HL-60 (cell line): ENCODE results near the gene DENND2D.

ENCODE experiments used
- POLR2AphosphoS5 ChIP-seq: IDR thresholded peaks from 2 replicates; pipeline ENCODE4 v1.6.1; 2012; ENCODE audit warnings: low read depth
- SPI1 ChIP-seq: IDR thresholded peaks from 2 replicates; pipeline ENCODE4 v1.6.1; 2012; ENCODE audit warnings: low read depth, mild to moderate bottlenecking, borderline replicate concordance
- TF ChIP-seq, protein P1 (sequence below): IDR thresholded peaks from one replicate; pipeline ENCODE4 v1.5.1; 2011; ENCODE audit warnings: low read length, control low read depth, inconsistent platforms; ENCODE audit not compliant: insufficient read depth
- TF ChIP-seq, protein P2 (sequence below): IDR thresholded peaks from 2 replicates; pipeline ENCODE4 v1.6.1; 2012; ENCODE audit warnings: low read depth; ENCODE audit not compliant: insufficient replicate concordance

DNA sequence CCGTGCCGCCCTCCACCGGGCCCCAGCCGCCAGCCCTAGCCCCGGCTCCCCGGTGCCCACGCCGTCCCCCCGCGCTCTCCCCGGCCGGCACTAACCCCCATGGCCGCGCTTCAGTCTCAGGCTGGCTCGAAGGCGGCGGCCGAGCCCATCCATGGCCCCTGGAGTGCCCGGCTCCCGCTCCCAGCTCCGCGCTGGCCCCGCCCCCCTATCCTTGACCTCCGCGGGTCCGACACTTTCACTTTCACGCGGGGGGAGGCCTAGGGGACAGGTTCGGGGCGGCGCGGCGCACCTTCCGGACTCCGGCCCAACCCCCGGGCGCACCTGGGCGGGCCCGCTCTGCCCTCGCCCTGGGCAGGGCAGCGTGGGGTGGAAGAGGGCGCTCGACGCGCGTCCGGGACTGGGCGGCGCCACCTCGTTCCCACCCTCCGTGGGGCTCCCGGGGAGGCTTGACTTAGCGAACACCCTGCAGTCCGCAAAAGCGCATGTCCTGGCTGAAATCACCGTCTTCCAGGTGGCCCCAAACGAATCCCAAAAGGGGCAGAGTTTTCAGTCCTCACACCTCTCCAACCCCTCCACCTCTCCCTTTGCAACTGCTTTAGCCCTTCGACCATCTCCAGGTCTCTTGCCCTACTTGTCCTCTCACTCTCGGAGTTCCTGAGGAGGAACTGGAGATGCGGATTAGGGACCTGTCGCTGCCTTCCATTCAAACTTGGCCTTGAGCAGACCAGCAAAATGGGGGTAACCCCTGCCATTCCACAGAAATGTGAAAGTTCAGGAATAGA lies 3.9 kb upstream of the DENND2D start:
- TF ChIP-seq, protein P1, sequence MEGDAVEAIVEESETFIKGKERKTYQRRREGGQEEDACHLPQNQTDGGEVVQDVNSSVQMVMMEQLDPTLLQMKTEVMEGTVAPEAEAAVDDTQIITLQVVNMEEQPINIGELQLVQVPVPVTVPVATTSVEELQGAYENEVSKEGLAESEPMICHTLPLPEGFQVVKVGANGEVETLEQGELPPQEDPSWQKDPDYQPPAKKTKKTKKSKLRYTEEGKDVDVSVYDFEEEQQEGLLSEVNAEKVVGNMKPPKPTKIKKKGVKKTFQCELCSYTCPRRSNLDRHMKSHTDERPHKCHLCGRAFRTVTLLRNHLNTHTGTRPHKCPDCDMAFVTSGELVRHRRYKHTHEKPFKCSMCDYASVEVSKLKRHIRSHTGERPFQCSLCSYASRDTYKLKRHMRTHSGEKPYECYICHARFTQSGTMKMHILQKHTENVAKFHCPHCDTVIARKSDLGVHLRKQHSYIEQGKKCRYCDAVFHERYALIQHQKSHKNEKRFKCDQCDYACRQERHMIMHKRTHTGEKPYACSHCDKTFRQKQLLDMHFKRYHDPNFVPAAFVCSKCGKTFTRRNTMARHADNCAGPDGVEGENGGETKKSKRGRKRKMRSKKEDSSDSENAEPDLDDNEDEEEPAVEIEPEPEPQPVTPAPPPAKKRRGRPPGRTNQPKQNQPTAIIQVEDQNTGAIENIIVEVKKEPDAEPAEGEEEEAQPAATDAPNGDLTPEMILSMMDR, result no peak
- TF ChIP-seq POLR2AphosphoS5 (no peak), SPI1 (no peak)
- TF ChIP-seq, protein P2, sequence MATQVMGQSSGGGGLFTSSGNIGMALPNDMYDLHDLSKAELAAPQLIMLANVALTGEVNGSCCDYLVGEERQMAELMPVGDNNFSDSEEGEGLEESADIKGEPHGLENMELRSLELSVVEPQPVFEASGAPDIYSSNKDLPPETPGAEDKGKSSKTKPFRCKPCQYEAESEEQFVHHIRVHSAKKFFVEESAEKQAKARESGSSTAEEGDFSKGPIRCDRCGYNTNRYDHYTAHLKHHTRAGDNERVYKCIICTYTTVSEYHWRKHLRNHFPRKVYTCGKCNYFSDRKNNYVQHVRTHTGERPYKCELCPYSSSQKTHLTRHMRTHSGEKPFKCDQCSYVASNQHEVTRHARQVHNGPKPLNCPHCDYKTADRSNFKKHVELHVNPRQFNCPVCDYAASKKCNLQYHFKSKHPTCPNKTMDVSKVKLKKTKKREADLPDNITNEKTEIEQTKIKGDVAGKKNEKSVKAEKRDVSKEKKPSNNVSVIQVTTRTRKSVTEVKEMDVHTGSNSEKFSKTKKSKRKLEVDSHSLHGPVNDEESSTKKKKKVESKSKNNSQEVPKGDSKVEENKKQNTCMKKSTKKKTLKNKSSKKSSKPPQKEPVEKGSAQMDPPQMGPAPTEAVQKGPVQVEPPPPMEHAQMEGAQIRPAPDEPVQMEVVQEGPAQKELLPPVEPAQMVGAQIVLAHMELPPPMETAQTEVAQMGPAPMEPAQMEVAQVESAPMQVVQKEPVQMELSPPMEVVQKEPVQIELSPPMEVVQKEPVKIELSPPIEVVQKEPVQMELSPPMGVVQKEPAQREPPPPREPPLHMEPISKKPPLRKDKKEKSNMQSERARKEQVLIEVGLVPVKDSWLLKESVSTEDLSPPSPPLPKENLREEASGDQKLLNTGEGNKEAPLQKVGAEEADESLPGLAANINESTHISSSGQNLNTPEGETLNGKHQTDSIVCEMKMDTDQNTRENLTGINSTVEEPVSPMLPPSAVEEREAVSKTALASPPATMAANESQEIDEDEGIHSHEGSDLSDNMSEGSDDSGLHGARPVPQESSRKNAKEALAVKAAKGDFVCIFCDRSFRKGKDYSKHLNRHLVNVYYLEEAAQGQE, result no peak
